IMR-90 (cell line): ENCODE data around the gene ZFP2.

Experiments
- BHLHE40 ChIP-seq: fragments of 150-350 bp; IDR thresholded peaks from 2 replicates; pipeline ENCODE4 v1.6.1; 2016; ENCODE audit warnings: mild to moderate bottlenecking, low read depth, low read length
- CEBPB ChIP-seq: IDR thresholded peaks from 2 replicates; pipeline ENCODE4 v1.6.1; 2012; ENCODE audit warnings: low read depth, low read length, improper control_type of control experiment
- FOS ChIP-seq: fragments of 150-350 bp; IDR thresholded peaks from 2 replicates; pipeline ENCODE4 v1.6.1; 2016; ENCODE audit warnings: low read depth, low read length
- MAFK ChIP-seq: IDR thresholded peaks from 2 replicates; pipeline ENCODE4 v1.6.1; 2012; ENCODE audit warnings: low read depth, low read length, improper control_type of control experiment
- MAZ ChIP-seq: IDR thresholded peaks from 2 replicates; pipeline ENCODE4 v1.6.1; 2012; ENCODE audit warnings: low read depth, mild to moderate bottlenecking, low read length, improper control_type of control experiment, moderate library complexity, borderline replicate concordance
- MXI1 ChIP-seq: IDR thresholded peaks from 2 replicates; pipeline ENCODE4 v1.6.1; 2012; ENCODE audit warnings: low read depth, mild to moderate bottlenecking, low read length, moderate library complexity, borderline replicate concordance
- NFE2L2 ChIP-seq: fragments of 150-350 bp; IDR thresholded peaks from 2 replicates; pipeline ENCODE4 v1.6.1; 2016; ENCODE audit warnings: low read depth, mild to moderate bottlenecking, low read length
- POLR2A ChIP-seq: IDR thresholded peaks from 2 replicates; pipeline ENCODE4 v1.6.1; 2012; ENCODE audit warnings: mild to moderate bottlenecking, low read depth, low read length
- RAD21 ChIP-seq: IDR thresholded peaks from 2 replicates; pipeline ENCODE4 v1.6.1; 2012; ENCODE audit warnings: low read length, improper control_type of control experiment
- RCOR1 ChIP-seq: IDR thresholded peaks from 2 replicates; pipeline ENCODE4 v1.6.1; 2012; ENCODE audit warnings: mild to moderate bottlenecking, low read length, improper control_type of control experiment; ENCODE audit not compliant: insufficient replicate concordance
- RFX5 ChIP-seq: IDR thresholded peaks from 2 replicates; pipeline ENCODE4 v1.8.0; 2012; ENCODE audit warnings: low read depth, mild to moderate bottlenecking, low read length, moderate library complexity
- SMC3 ChIP-seq: fragments of 150-350 bp; IDR thresholded peaks from 2 replicates; pipeline ENCODE4 v1.6.1; 2016; ENCODE audit warnings: low read depth, mild to moderate bottlenecking, antibody characterized with exemption, low read length, moderate library complexity
- TF ChIP-seq, protein P1 (sequence below): conservative IDR thresholded peaks from 2 replicates; pipeline ENCODE4 v1.5.1; 2012; ENCODE audit warnings: mild to moderate bottlenecking, low read depth, low read length, improper control_type of control experiment
- TF ChIP-seq, protein P2 (sequence below): fragments of 150-350 bp; IDR thresholded peaks from 2 replicates; pipeline ENCODE4 v1.6.1; 2017; ENCODE audit warnings: mild to moderate bottlenecking, antibody characterized with exemption, low read length, low read depth

DNA sequence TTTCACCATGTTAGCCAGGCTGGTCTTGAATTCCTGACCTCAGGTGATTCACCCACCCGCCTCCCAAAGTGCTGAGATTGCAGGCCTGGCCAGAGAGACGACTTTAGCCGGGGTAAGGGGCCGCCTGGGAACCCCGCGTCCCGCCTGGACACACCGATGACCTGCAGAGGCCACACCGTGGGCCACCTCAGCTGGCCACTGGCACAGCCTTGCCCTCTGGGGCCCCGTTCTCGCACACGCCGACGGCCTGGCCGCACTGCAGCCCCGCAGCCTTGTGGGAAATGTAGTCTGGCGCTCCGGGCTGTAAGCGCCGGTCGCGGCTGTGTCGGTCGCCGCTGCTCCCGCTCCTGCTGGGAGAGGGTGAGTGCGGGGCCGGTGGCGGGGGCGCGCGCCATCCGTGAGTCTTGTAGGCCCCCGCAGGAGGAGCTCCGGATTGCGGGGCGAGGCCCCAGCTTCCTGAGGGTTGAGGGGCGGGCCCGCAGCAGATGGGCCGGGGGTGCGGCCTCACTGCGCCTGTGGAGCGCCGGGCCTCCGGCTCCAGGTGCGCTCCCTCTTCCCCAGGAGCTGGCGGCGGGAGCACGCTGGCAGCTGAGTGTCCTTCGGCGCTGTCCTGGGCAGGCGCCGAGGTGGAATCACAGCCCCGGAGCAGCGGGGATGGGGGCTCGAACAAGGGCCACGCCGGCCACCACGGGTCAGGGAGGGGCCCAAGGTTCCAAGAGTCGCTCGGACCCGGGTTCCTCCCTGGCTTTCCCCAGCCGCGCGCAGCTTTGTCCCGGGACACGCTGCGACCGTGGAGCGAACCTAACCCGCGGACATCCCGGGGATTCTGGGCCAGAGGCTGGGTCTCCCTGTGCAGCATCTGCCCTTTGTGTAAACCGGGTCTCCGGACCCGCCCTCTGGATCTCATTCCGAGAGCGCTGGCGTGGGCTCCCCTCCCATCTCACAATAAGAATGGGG lies at the start of gene ZFP2:
- TF ChIP-seq, protein P1, sequence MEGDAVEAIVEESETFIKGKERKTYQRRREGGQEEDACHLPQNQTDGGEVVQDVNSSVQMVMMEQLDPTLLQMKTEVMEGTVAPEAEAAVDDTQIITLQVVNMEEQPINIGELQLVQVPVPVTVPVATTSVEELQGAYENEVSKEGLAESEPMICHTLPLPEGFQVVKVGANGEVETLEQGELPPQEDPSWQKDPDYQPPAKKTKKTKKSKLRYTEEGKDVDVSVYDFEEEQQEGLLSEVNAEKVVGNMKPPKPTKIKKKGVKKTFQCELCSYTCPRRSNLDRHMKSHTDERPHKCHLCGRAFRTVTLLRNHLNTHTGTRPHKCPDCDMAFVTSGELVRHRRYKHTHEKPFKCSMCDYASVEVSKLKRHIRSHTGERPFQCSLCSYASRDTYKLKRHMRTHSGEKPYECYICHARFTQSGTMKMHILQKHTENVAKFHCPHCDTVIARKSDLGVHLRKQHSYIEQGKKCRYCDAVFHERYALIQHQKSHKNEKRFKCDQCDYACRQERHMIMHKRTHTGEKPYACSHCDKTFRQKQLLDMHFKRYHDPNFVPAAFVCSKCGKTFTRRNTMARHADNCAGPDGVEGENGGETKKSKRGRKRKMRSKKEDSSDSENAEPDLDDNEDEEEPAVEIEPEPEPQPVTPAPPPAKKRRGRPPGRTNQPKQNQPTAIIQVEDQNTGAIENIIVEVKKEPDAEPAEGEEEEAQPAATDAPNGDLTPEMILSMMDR: no peak
- TF ChIP-seq POLR2A: no peak
- TF ChIP-seq FOS: no peak
- no peak for TF ChIP-seq BHLHE40
- no peak for TF ChIP-seq SMC3
- no peak for TF ChIP-seq NFE2L2
- no peak for TF ChIP-seq MAFK
- no peak for TF ChIP-seq MXI1
- no peak for TF ChIP-seq MAZ
- no peak for TF ChIP-seq RAD21
- TF ChIP-seq, protein P2, sequence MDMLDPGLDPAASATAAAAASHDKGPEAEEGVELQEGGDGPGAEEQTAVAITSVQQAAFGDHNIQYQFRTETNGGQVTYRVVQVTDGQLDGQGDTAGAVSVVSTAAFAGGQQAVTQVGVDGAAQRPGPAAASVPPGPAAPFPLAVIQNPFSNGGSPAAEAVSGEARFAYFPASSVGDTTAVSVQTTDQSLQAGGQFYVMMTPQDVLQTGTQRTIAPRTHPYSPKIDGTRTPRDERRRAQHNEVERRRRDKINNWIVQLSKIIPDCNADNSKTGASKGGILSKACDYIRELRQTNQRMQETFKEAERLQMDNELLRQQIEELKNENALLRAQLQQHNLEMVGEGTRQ: no peak
- TF ChIP-seq RFX5: no peak
- TF ChIP-seq CEBPB: no peak
- no peak for TF ChIP-seq RCOR1
